A673 (cell line): ENCODE data around the gene DNAJC12.

Experiments
- CTCF ChIP-seq: fragments of 300-800, 200-600 bp; sonication (generic); conservative IDR thresholded peaks from 2 replicates; pipeline ENCODE4 v1.5.1; 2017; ENCODE audit warnings: low read depth, mild to moderate bottlenecking, antibody characterized with exemption, low read length, moderate library complexity, mixed read lengths
- EZH2 ChIP-seq: fragments of 200-600 bp; sonication (generic); IDR thresholded peaks from 2 replicates; pipeline ENCODE4 v1.6.1; 2017; ENCODE audit warnings: borderline replicate concordance, low read depth, mild to moderate bottlenecking, mixed read lengths, antibody characterized with exemption, low read length; ENCODE audit not compliant: poor library complexity, severe bottlenecking

DNA sequence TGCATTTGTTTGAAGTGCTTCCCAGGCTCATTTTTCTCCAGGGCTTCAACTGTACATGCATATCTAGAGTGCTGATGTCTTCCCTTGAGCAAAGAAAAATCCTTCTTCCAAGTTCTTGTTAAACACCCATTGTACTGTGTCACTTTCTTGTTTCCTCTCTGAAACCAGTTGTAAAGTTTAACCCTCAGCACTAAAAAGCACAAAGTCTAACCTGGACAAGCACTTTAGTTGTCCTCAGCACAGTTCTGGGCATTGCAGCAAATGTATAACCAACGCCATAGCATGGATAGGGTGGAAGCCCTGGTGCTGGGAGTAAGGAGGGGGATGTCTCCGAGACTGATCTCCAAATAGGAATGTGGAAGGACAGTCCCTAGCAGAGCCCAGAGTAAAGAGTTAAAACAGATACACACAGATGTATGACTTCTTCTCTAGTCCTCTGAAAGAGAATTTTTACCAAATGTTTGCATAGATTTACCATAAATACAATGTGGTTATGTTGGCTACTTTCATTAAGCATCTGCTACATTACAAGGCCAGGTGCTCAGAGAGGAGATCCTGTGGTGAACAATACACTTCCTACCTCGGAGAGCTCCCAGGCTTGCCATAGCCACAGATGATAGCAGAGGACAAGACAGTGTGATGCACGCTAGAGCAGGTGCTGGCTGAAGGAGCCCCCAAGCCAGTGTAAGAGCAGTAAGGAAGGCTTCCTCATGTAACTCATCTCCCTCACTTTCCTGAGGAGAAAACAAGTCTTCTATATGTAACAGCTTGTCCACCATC, 57.0 kb downstream of the DNAJC12 start:
- TF ChIP-seq EZH2 (no peak), CTCF (no peak)
